H1 (cell line): ENCODE measurements around the gene LDLRAD3. TPM values are rescaled to one million over a fixed set of nuclear protein-coding genes. Genes with fewer than 3 reads are reported as not detected.

Experiments used
- CTCF ChIA-PET: fragments of 300-600 bp; sonication (Branson Sonifier 250); formaldehyde crosslinking; loops from one replicate; lab custom pipeline; 2021; ENCODE audit not compliant: partially characterized antibody; lab: Charles Lee
- POLR2A ChIA-PET: fragments of 300-600 bp; sonication (Branson Sonifier 250); formaldehyde crosslinking; loops from one replicate; lab custom pipeline; 2021; ENCODE audit warnings: inconsistent platforms; ENCODE audit not compliant: partially characterized antibody; lab: Charles Lee
- DNase-seq, 2 experiments: peaks; one replicate each; pipeline versions ENCODE4 v3.0.0 to v3.0.0-alpha.2; 2010 to 2022; ENCODE audit warnings: low spot score in 2 of 2, low read depth in 1 of 2, mixed read lengths in 1 of 2
- FAIRE-seq: peaks from 2 replicates; lab custom pipeline; 2011; peaks lifted over from hg19 to GRCh38; lab: Jason Lieb, UNC
- H2AFZ ChIP-seq: 2 replicates; pipeline ENCODE4 v1.8.1; 2012; ENCODE audit warnings: low read length, inconsistent platforms
- H2AK5ac ChIP-seq: 2 replicates; pipeline ENCODE4 v1.6.1; 2013; ENCODE audit warnings: low read depth, low read length
- H2BK120ac ChIP-seq: replicated peaks from 2 replicates; pipeline ENCODE3; 2013; ENCODE audit warnings: low read depth, low read length, inconsistent platforms
- H2BK12ac ChIP-seq: 2 replicates; pipeline ENCODE4 v1.6.1; 2013; ENCODE audit warnings: low read depth, low read length
- H2BK15ac ChIP-seq: 2 replicates; pipeline ENCODE4 v1.6.1; 2013; ENCODE audit warnings: low read length
- H2BK20ac ChIP-seq: 2 replicates; pipeline ENCODE4 v1.6.1; 2013; ENCODE audit warnings: low read length
- H2BK5ac ChIP-seq: 2 replicates; pipeline ENCODE4 v1.6.1; 2013; ENCODE audit warnings: low read depth, low read length
- H3K14ac ChIP-seq: 2 replicates; pipeline ENCODE4 v1.6.1; 2013; ENCODE audit warnings: inconsistent platforms; ENCODE audit not compliant: insufficient read length
- H3K18ac ChIP-seq: 2 replicates; pipeline ENCODE4 v1.6.1; 2013; ENCODE audit warnings: low read length; ENCODE audit errors: extremely low read depth
- H3K23ac ChIP-seq: 2 replicates; pipeline ENCODE4 v1.6.1; 2013; ENCODE audit warnings: inconsistent platforms; ENCODE audit not compliant: insufficient read length
- H3K23me2 ChIP-seq: 2 replicates; pipeline ENCODE4 v1.6.1; 2013; ENCODE audit warnings: low read depth, low read length
- H3K27ac ChIP-seq: 2 replicates; pipeline ENCODE4 v1.6.1; 2011; ENCODE audit warnings: low read depth, low read length, inconsistent platforms
- H3K27me3 ChIP-seq, 4 experiments: replicated peaks in 1 of 4; 1 replicate in 1 of 4; 2 replicates in 3 of 4; pipeline versions ENCODE4 v1.6.1 to v1.8.1; 2011 to 2013; ENCODE audit warnings: low read length in 3 of 4, mild to moderate bottlenecking in 3 of 4, inconsistent platforms in 2 of 4, mixed read lengths in 2 of 4, moderate library complexity in 1 of 4; ENCODE audit not compliant: control insufficient read depth in 3 of 4, insufficient read depth in 3 of 4; ENCODE audit errors: extremely low read depth in 1 of 4
- H3K36me3 ChIP-seq, 4 experiments: 2 replicates each; pipeline versions ENCODE4 v1.6.1 to v1.8.1; 2011 to 2013; ENCODE audit warnings: mild to moderate bottlenecking in 4 of 4, low read length in 3 of 4, moderate library complexity in 2 of 4, control low read depth in 1 of 4, inconsistent platforms in 1 of 4; ENCODE audit not compliant: insufficient read depth in 4 of 4, control insufficient read depth in 2 of 4
- H3K4ac ChIP-seq: replicated peaks from 2 replicates; pipeline ENCODE3; 2013; ENCODE audit warnings: low read length, low read depth, mixed read lengths, inconsistent platforms; ENCODE audit not compliant: insufficient read length
- H3K4me1 ChIP-seq, 4 experiments: replicated peaks in 1 of 4; 1 replicate in 1 of 4; 2 replicates in 3 of 4; pipeline versions ENCODE4 v1.6.1 to v1.8.1; 2011 to 2013; ENCODE audit warnings: low read length in 3 of 4, inconsistent platforms in 2 of 4, mixed read lengths in 1 of 4; ENCODE audit not compliant: insufficient read depth in 4 of 4, control insufficient read depth in 3 of 4
- H3K4me2 ChIP-seq, 2 experiments: 2 replicates each; pipeline versions ENCODE4 v1.6.1 to v1.8.1; 2011 to 2013; ENCODE audit warnings: low read depth in 2 of 2, low read length in 2 of 2, control low read depth in 1 of 2, inconsistent platforms in 1 of 2, mild to moderate bottlenecking in 1 of 2; ENCODE audit not compliant: insufficient read depth in 1 of 2
- H3K4me3 ChIP-seq, 4 experiments: fragments of 200-600, 300-600 bp in 1 of 4; sonication (generic), shearing (Covaris generic), sonication (Bioruptor Twin) in 1 of 4; 2 replicates each; pipeline versions ENCODE4 v1.5.1 to v1.8.1; 2011 to 2016; ENCODE audit warnings: low read length in 4 of 4, low read depth in 3 of 4, control low read depth in 2 of 4, inconsistent platforms in 2 of 4, mild to moderate bottlenecking in 2 of 4, mixed read lengths in 1 of 4, moderate library complexity in 1 of 4; ENCODE audit not compliant: insufficient read depth in 2 of 4; ENCODE audit errors: extremely low read depth in 1 of 4
- H3K56ac ChIP-seq: replicated peaks from 2 replicates; pipeline ENCODE3; 2013; ENCODE audit warnings: low read depth, mild to moderate bottlenecking, mixed read lengths, low read length, inconsistent platforms; ENCODE audit not compliant: insufficient read length
- H3K79me1 ChIP-seq: 2 replicates; pipeline ENCODE4 v1.6.1; 2013; ENCODE audit warnings: low read depth, low read length, control low read depth
- H3K79me2 ChIP-seq, 2 experiments: 2 replicates each; pipeline versions ENCODE4 v1.6.1 to v1.8.1; 2012 to 2013; ENCODE audit warnings: low read length in 2 of 2, mild to moderate bottlenecking in 2 of 2, inconsistent platforms in 1 of 2; ENCODE audit not compliant: insufficient read depth in 2 of 2, control insufficient read depth in 1 of 2
- H3K9ac ChIP-seq, 4 experiments: replicated peaks in 1 of 4; 1 replicate in 1 of 4; 2 replicates in 3 of 4; pipeline versions ENCODE4 v1.6.1 to v1.8.1; 2011 to 2013; ENCODE audit warnings: low read depth in 3 of 4, low read length in 3 of 4, control low read depth in 2 of 4, mild to moderate bottlenecking in 2 of 4, moderate library complexity in 2 of 4, inconsistent platforms in 1 of 4; ENCODE audit errors: extremely low read depth in 1 of 4
- H3K9me3 ChIP-seq, 2 experiments: 2 replicates each; pipeline versions ENCODE4 v1.6.1 to v1.8.1; 2012 to 2013; ENCODE audit warnings: mild to moderate bottlenecking in 2 of 2, moderate library complexity in 2 of 2, control low read depth in 1 of 2, inconsistent platforms in 1 of 2, low read depth in 1 of 2, low read length in 1 of 2, mixed read lengths in 1 of 2; ENCODE audit not compliant: insufficient read depth in 2 of 2
- H4K20me1 ChIP-seq, 2 experiments: replicated peaks in 1 of 2; 2 replicates each; pipeline versions ENCODE3 to v1.8.1; 2011 to 2013; ENCODE audit warnings: inconsistent platforms in 2 of 2, low read length in 2 of 2, mild to moderate bottlenecking in 1 of 2; ENCODE audit not compliant: insufficient read depth in 2 of 2, control insufficient read depth in 1 of 2
- H4K5ac ChIP-seq: 2 replicates; pipeline ENCODE4 v1.6.1; 2013; ENCODE audit warnings: low read length, low read depth, mixed read lengths, inconsistent platforms; ENCODE audit not compliant: insufficient read length
- H4K8ac ChIP-seq: 2 replicates; pipeline ENCODE4 v1.8.0; 2013; ENCODE audit warnings: mild to moderate bottlenecking, moderate library complexity, low read length, inconsistent platforms; ENCODE audit not compliant: insufficient read depth; ENCODE audit errors: extremely low read depth
- H4K91ac ChIP-seq: replicated peaks from 2 replicates; pipeline ENCODE3; 2013; ENCODE audit warnings: low read length, mixed read lengths, inconsistent platforms; ENCODE audit not compliant: insufficient read length
- CEBPB ChIP-seq: IDR thresholded peaks from 2 replicates; pipeline ENCODE4 v1.6.1; 2012; ENCODE audit warnings: low read depth, low read length
- HDAC6 ChIP-seq: IDR thresholded peaks from one replicate; pipeline ENCODE4 v1.7.1; 2012; ENCODE audit warnings: low read depth, mild to moderate bottlenecking, inconsistent platforms, low read length, moderate library complexity
- RAD21 ChIP-seq, 2 experiments: IDR thresholded peaks in 1 of 2; conservative IDR thresholded peaks in 1 of 2; 2 replicates each; pipeline ENCODE4 v1.6.1; 2011; ENCODE audit warnings: low read depth in 2 of 2, low read length in 2 of 2, improper control_type of control experiment in 1 of 2, inconsistent platforms in 1 of 2, mild to moderate bottlenecking in 1 of 2, moderate library complexity in 1 of 2
- SP4 ChIP-seq: IDR thresholded peaks from 2 replicates; pipeline ENCODE4 v1.6.1; 2012; ENCODE audit warnings: low read length, inconsistent platforms
- SRF ChIP-seq: IDR thresholded peaks from 2 replicates; pipeline ENCODE4 v1.6.1; 2011; ENCODE audit warnings: mild to moderate bottlenecking, low read depth, low read length, moderate library complexity
- WGBS, 2 experiments: shearing (Covaris generic) in 1 of 2; methylation state at CpG; one replicate each; pipeline versions ENCODE4 v1.1.6 to v1.1.7; 2013 to 2015; ENCODE audit warnings: low lambda C conversion rate in 2 of 2, mixed read lengths in 2 of 2, inconsistent platforms in 1 of 2, low coverage in 1 of 2, missing lambda C conversion rate in 1 of 2; ENCODE audit not compliant: insufficient replicate concordance in 2 of 2, insufficient coverage in 1 of 2, insufficient read length in 1 of 2; ENCODE audit errors: extremely low coverage in 1 of 2, missing lambda C conversion rate in 1 of 2; 5-methylcytosine and 5-hydroxymethylcytosine counted together
- polyA plus RNA-seq, 7 experiments: library from polyadenylated mRNA; depleted of rRNA in 3 of 7; stranded (reverse) in 5 of 7; unstranded in 2 of 7; fragments of >200 nt in 5 of 7; fragments of 200-250 nt in 2 of 7; gene quantifications; 1 replicate in 5 of 7; 2 replicates in 1 of 7; 4 replicates in 1 of 7; pipeline versions ENCODE4 v1.2.1 to v1.2.3, GENCODE V29; 2011 to 2013; ENCODE audit warnings: missing spikeins in 2 of 7, mixed read lengths in 2 of 7
- total RNA-seq: library from RNA; stranded (reverse); fragmentation: NEBNext Ultra II Directional; extraction: Animal tissue kit (Norgen Biotek cat#: 25700); gene quantifications from 2 replicates; pipeline ENCODE4 v1.2.1, GENCODE V29; 2021

Gene LDLRAD3
- total and polyA plus RNA-seq, 2 of the 8 experiments (the other 6 are each of a cell fraction or from before 2014, with no cell fraction given), result 18.6 to 22.8 TPM

DNA sequence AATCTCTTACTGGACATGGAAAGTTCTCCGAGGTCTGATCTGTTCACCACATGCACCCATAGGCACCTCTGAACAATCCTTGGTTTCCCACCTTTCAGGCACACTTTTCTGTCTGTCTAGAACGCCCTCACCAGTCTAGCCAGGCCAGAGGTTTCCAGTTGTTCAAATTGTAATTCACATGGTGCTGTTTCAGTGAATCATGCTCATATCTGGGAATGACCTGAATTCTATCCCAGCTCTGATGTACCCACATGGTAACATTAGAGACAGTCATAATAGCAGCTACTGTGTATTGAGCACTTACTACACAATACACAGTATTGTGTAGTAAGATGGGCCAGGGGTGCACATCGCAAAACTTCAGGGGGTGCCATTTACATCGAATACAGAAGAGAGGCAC, 207.1 kb downstream of the LDLRAD3 start:
- ChIA-PET POLR2A (interaction anchor here (2.0 kb wide), 1 partner anchor 12 kb away, joined by 4 read pairs; no protein-coding TSS in a partner anchor), CTCF (interaction anchor here (0.6 to 3.2 kb wide), 19 partner anchors 8 to 663 kb away, joined by 3 to 17 read pairs (median 5); no protein-coding TSS in a partner anchor)
- H2BK15ac ChIP-seq, result 0 out of 2 replicates have a peak overlapping the region, but pooled peaks have one; percentile 12

More for the DNA sequence above, 207.1 kb downstream of the LDLRAD3 start:
- Histone ChIP-seq H4K5ac (no peak overlapping the region), H3K79me1 (no peaks in the 10 kb centered on the region), H3K4me1 (peaks cover 0 to 16% (median 5%) of the 10 kb centered on the region in 4 experiments; a peak in 4 of 7 replicates), H3K27me3 (no peaks in the 10 kb centered on the region), H3K4me2 (no peak overlapping the region), H3K14ac (no peak overlapping the region), H2AK5ac (no peak overlapping the region), H2BK120ac (no peak overlapping the region), H3K9ac (no peak overlapping the region), H3K56ac (no peak overlapping the region), H3K36me3 (no peaks in the 10 kb centered on the region), H3K4me3 (no peak overlapping the region), H3K79me2 (no peaks in the 10 kb centered on the region), H3K18ac (no peak overlapping the region), H4K8ac (no peak overlapping the region), H3K23ac (no peak overlapping the region), H4K91ac (no peak overlapping the region), H3K9me3 (no peaks in the 10 kb centered on the region), H3K23me2 (no peaks in the 10 kb centered on the region), H2AFZ (no peak overlapping the region), H4K20me1 (no peaks in the 10 kb centered on the region), H2BK20ac (no peak overlapping the region), H3K4ac (no peak overlapping the region), H2BK5ac (no peak overlapping the region), H2BK12ac (no peak overlapping the region), H3K27ac (no peak overlapping the region)
- no peak for DNase-seq
- no peak for FAIRE-seq
- TF ChIP-seq HDAC6, result no peak
- TF ChIP-seq CEBPB, result no peak
- TF ChIP-seq RAD21 (IDR thresholded peaks at IDR 0.05 in 1 of 2, conservative IDR thresholded peaks at IDR 0.05 in 1 of 2; ENCODE audit: low read depth in 2 of 2, low read length in 2 of 2), result no peak
- no peak for TF ChIP-seq SP4
- no peak for TF ChIP-seq SRF
- 87% methylated on average over 4 of the region's 4 CpGs; no CpG with 5 or more reads in 1 of the 2 experiments for WGBS, 2 experiments
